Mesenteric fat pad (tissue), 1 donor: ENCODE results near the gene GPC3. TPM values are rescaled to one million over a fixed set of nuclear protein-coding genes. Genes with fewer than 3 reads are reported as not detected.

Experiments used
- DNase-seq: peaks from one replicate; pipeline ENCODE4 v3.0.0-alpha.2; 2020; ENCODE audit warnings: low spot score
- total RNA-seq: library from RNA; stranded (reverse); fragmentation: NEBNext Ultra II Directional; extraction: Animal tissue kit (Norgen Biotek cat#: 25700); gene quantifications from one replicate; pipeline ENCODE4 v1.2.1, GENCODE V29; 2021
- donor health status: DM: yes; HTN: yes; CAD: no.

GPC3 gene
- total RNA-seq, 1 donor from 2014 or later: 58.6 TPM

DNA sequence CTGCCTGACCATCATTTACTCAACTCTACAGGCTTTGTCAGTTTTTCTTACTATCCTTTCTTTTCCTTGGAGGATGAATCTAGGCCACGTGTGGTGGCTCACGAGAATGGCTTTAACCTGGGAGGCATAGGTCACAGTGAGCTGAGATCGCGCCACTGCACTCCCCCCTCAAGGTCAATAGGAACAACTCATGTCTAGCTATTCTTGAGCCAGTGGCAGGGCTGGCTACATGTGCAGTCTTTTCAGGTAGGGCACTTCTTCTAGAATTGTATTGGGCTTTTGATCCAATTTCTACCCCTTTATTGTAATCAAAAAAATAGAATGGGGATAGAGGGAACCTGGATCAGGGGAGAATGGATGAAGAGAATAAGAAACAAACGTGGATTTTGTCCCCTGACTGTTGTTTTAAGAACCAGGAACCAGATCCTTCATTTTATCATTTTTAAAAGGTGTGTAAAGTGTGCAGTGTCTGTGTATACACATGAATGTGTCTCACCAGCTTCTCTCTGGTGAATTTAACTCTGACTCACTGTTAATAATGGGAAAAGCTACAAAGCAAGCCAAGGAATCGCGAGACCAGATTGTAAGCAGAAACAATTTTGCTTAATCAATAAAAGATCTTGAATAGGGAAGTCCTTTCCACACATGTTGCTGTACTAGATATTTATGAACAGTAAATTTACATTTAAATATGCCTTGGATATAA, 286.2 kb downstream of the GPC3 start:
- no peak for DNase-seq

GRCh38 chrX:133698298-133698697, 287.1 kb downstream of the GPC3 start:
- no peak for DNase-seq

- DNase-seq: no peak
Measured at GRCh38 chrX:133697656-133698055, 287.7 kb downstream of the GPC3 start.

GRCh38 chrX:133689997-133690599, 295.3 kb downstream of the GPC3 start:
- no peak for DNase-seq

- no peak for DNase-seq
Measured at GRCh38 chrX:133685822-133686221, 299.6 kb downstream of the GPC3 start.

DNA sequence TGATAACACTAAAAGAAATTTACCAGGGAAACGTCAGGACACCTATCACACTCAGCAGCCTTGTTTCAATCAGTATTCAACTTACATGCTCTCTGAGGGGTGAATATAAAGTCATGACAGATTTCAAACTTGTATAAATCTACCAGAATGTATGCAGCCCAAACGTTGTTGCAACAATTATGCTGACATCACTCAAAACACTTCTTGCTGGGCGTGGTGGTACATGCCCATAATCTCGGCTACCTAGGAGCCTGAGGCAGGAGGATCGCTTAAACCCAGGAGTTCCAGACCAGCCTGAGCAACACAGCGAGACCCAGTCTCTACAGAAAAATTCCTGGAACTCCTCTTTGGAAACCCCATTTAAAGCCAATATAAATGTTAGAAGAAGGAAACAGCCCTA, 303.5 kb downstream of the GPC3 start:
- no peak for DNase-seq

DNA sequence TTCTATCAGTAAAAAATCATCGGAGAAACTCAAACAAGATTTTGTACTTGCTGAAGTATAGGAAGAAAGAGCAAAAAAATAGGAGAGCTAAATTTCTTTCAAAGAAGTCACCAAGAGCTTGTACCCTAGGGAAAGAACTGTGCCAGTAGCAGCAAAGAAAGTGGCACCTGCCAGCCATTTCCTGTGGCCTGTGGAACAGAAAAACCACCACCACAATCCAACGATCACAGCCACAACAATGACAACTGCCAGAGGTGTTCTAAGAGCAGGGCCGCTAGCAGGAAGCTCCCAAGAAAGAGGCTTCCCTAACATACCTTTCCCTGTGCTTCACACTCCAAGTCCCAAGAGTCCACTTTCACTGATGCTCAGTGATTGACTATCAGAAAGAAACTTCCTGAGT, 304.0 kb downstream of the GPC3 start:
- no peak for DNase-seq

GRCh38 chrX:133677123-133678063, 308.0 kb downstream of the GPC3 start:
- no peak for DNase-seq

DNA sequence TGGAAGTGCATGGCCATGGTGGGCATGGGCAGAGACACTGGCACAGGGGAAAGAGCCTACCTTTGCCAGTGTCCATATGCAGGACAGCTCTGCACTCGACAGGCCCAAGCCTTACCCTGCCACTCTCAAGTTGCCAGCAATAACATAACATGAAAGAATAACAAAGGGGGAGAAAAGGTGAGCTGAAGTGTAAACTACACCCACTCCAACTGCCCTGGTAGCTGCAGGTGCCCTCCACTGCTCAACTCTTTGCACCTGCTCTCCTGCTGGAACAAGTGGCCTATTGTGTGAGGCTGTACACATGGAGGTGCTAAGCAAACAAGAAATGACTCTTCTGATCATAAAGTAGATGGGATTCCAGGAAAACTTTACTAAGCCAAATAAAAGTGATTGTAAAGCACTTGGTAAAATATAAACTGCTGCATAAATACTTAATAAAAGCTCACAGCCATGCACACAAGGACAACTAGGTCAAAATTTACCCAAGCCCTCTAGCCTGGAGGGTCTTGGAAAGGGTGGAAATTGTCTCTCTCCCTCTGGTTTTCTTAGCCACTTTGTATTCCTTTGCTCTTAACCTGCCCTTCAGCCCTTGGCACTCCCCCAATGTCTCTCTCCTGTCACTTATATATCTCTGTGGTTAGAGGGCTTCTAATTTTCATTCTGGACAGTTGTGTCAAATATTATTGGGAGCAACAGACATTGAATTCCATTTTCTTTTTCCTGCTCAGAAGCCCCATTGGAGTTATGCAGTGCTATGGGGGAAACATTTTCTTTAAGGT, 308.9 kb downstream of the GPC3 start:
- DNase-seq: no peak

GRCh38 chrX:133674726-133675470, 310.5 kb downstream of the GPC3 start:
- DNase-seq: no peak

GRCh38 chrX:133670383-133670782, 315.0 kb downstream of the GPC3 start:
- no peak for DNase-seq

DNA sequence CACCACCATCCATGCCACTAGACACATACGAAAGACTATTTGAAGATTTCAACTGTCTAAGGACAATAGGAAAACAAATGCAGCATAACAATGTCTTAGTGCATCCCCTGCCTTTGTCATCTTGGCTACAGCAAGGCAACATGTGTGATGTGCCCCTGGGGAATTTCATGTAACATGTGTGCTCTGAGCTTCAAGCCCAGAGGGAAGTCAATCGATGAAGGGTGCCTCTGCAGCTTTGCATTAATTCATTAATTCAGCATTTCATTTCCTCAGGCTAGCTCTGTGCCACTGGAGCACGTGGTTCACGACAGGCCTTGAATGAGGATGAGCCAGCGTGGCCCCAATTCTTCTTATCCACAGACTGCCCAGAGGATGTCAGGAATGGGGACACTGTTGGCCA, 316.2 kb downstream of the GPC3 start:
- DNase-seq: no peak

DNA sequence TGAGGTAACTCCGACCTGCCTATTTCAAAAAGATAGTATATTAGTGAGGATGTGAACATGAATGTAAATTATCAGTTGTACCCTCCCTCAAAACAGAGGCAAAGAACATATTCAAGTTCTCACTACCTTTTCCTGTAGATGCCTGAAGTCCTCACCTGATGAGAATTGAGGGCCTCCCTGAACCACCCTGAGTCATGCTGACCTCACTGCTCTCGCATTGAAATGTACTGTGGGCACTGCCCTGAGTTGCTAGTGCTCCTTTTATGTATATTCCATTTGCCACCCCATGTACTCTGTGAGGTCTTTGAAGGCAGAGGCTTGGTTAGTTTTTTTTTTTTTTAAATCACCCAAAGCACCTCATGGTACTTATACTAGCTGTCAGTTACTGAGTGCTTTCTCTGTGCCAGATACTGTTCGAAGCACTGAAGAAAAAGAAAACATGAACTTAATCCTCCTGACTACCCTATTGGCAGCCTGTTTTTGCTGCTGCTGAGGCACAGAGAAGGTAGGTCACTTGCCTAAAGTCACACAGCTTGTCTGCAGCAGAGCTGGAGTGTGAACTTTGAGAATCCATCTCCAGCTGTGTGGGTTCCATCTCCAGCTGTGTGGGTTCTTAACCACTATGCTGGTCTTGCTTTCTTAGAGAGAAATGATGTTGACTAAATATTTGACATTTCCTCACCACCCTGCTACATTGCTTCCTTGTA, 317.0 kb downstream of the GPC3 start:
- no peak for DNase-seq

DNA sequence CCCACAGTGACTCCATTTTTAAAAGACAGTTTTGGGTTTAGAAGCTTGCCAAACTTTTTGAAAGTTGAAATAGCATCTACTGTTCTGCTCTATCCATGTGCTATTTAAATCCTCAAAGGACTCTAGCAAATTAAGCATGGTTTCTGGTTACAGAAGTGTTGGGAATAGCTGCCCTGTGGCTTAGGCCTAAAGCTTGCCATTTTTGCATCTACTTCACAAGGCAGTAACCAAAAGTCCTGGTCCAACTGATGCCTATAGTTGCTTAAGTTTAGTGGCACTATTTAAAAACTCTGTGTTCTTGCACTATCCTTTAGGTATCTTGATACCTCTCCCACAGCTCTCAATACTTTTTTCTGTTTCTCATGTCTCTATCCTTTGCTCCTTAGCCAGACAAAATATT, 319.1 kb downstream of the GPC3 start:
- DNase-seq: no peak

DNA sequence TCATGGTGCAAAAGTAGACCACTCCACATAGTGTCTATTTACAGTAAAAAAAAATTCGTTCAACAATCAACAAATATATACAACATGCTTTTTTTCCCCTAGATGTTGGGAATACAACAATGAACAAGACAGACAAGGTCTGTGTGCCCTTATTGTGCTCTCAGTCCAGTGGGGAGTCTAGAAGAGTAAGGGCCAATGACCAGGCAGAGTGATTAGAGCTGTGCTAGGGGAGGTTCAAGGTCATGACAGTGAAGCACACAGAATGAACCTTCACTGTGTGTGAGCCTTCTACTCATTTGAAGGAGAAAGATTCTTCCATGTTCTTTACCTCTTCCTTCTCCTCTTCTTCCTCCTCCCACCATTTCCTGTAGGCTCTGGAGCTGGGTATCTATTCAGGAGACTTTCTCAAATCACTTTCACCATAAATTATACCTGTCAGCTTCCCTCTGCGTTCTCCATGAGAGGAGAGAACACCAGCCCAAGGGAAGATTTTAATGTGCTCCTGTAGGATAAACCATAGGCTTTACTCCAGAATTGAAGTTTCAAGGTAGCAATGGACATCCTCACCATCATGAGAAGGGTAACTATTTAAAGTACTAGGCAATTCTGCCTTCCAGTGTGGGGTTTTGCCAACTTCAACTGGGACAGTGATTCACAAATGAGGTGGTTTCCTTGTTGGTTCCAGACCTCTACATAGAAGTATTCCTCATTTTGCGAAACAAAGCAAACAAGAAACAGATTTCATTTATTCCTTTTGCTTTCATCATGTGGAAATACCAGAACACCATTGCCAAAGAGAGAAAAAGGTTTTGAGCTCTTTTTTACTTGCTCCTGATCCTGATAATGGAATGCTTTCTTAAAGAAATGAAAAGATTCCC, 323.2 kb downstream of the GPC3 start:
- no peak for DNase-seq

DNA sequence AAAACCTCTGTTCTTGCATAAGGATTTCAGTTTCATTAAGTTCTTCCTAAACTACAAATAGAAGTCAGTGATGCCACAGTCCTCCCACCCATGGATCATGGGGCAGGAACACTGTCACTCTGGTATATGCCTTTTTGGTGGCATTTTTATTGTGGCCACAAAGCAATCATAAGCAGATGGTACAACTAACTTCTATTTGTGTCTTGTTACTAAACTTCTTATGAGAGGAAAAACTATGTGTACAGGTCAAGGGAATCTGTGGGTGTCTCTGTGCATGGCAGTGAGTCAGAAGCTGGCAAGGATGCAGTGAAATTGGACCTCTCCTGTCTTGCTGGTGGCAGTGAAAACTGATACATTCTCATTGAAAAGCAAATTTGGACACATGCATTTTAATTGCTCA, 325.1 kb downstream of the GPC3 start:
- DNase-seq: no peak

DNA sequence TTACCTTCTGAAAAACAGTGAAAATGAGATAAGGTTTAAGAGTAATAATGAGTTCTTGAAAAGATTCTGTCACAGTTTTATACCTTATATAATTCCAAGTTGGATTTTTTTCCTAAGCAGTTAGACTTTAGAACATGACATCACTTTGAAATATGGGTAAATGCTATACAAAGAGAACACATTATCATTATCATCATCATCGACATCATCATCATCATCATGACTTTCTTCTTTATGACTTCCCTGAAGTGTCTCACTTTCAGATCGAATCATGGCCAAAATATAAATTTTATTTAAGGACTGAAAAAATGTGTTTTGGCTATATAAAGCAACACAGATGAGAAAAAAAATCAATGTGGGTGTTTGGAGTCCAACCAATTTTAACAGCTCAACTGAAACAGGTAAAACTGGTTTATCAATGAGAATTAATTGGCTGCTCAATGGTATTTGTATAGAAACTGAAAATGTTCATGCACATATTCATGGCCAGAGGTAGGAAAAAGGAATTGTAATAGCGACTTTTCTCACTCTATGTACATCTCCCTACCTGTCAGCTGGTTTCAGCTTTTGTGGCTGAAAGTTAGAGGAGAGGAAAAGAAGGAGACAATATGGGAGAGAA, 327.0 kb downstream of the GPC3 start:
- DNase-seq: no peak
